Measurements from ENCODE around the gene CDK4.

GRCh38 chr12:57735198-57735855 lies 16.8 kb downstream of the CDK4 start:
- TF ChIP-seq CTCF (IDR thresholded peaks at IDR 0.05) (no peak), POLR2A (IDR thresholded peaks at IDR 0.05) (no peak)

Measured in vagina (tissue), 2 donors.